Heart left ventricle (tissue), 16 donors: ENCODE results near the gene ITGAX. TPM values are rescaled to one million over a fixed set of nuclear protein-coding genes. Genes with fewer than 3 reads are reported as not detected.

Experiments
- ATAC-seq, 4 donors: fragments of 200-7000 bp; cut with Tn5 transposase; one replicate each; pipeline ENCODE4 v1.9.1; 2020 to 2022; ENCODE audit warnings: moderate library complexity in 4 of 4, mild to moderate bottlenecking in 3 of 4, moderate number of reproducible peaks in 1 of 4
- DNase-seq, 5 donors: peaks; one replicate each; pipeline ENCODE4 v3.0.0-alpha.2; 2020
- H3K27ac ChIP-seq, 12 donors: fragments of 200-600 bp; sonication (generic) in 4 of 12; one replicate each; pipeline versions ENCODE4 v1.5.0 to v1.8.0; 2016 to 2022; ENCODE audit warnings: mild to moderate bottlenecking in 2 of 12
- H3K27me3 ChIP-seq, 9 donors: fragments of 200-600 bp; sonication (generic) in 2 of 9; one replicate each; pipeline versions ENCODE4 v1.5.1 to v1.8.0; 2016 to 2022; ENCODE audit warnings: mild to moderate bottlenecking in 3 of 9
- H3K36me3 ChIP-seq, 9 donors: fragments of 200-600 bp; sonication (generic) in 2 of 9; one replicate each; pipeline versions ENCODE4 v1.5.0 to v1.8.0; 2018 to 2022; ENCODE audit warnings: mild to moderate bottlenecking in 2 of 9
- H3K4me1 ChIP-seq, 12 donors: fragments of 200-600 bp; sonication (generic) in 4 of 12; one replicate each; pipeline versions ENCODE4 v1.5.0 to v1.8.0; 2016 to 2022; ENCODE audit warnings: mild to moderate bottlenecking in 3 of 12
- H3K4me3 ChIP-seq, 12 donors: fragments of 200-600 bp; sonication (generic) in 4 of 12; one replicate each; pipeline versions ENCODE4 v1.5.0 to v1.8.0; 2017 to 2022; ENCODE audit warnings: mild to moderate bottlenecking in 9 of 12, moderate library complexity in 4 of 12
- H3K9me3 ChIP-seq, 12 donors: fragments of 200-600 bp; sonication (generic) in 4 of 12; one replicate each; pipeline versions ENCODE4 v1.5.0 to v1.8.0; 2016 to 2022; ENCODE audit warnings: mild to moderate bottlenecking in 1 of 12
- POLR2A ChIP-seq, 2 donors: fragments of 450-650 bp; IDR thresholded peaks; one replicate each; pipeline ENCODE4 v1.6.1; 2017; ENCODE audit warnings: antibody characterized with exemption in 2 of 2, mild to moderate bottlenecking in 2 of 2, moderate library complexity in 2 of 2
- WGBS, 4 donors: extraction: QIAGEN DNeasy Blood & Tissue Kit in 2 of 4; methylation state at CpG; one replicate each; pipeline versions ENCODE4 v1.1.5 to v1.1.7; 2013 to 2018; 5-methylcytosine and 5-hydroxymethylcytosine counted together
- intact Hi-C, 10 donors: fragments of 100-400 bp; cut with DNase I; formaldehyde crosslinking; loops; one replicate each; pipeline versions ENCODE4 v1.11.1 to v1.14.2; 2022
- polyA plus RNA-seq, 2 donors: library from polyadenylated mRNA; stranded (reverse); fragments of 200-250 nt; gene quantifications; one replicate each; pipeline ENCODE4 v1.2.3, GENCODE V29; 2013
- total RNA-seq, 9 donors: library from RNA; depleted of rRNA in 2 of 9; stranded (reverse); fragments of >200 nt in 2 of 9; fragmentation: NEBNext Ultra II Directional in 3 of 9; extraction: Animal tissue kit (Norgen Biotek cat#: 25700) in 3 of 9; gene quantifications; one replicate each; pipeline versions ENCODE4 v1.1.0 to v1.2.4, GENCODE V29; 2016 to 2023
- TF ChIP-seq, protein P1 (sequence below), 12 donors: fragments of 200-600 bp; sonication (generic) in 4 of 12; IDR thresholded peaks; one replicate each; pipeline versions ENCODE4 v1.5.0 to v1.8.0; 2018 to 2022; ENCODE audit warnings: antibody characterized with exemption in 12 of 12, mild to moderate bottlenecking in 5 of 12
- donor health status: ischemic (EF 13 %, LVEDD 7.1; RV severe dilation, severe dysfunction).
- donor health status: healthy with polysubstance abuse.
- donor health status: DM: no; HTN: yes; CAD: no.
- donor health status: DM: no; HTN: no; CAD: no.
- donor health status: ischemic (EF 25% LVEDD 6.9; RV normal size, moderate dysfunction).
- donor health status: ischemic (EF 25% LVEDD 5.7; RV mildly dilated, moderate dysfunction).
- donor health status: healthy.
- donor health status: DM: yes; HTN: yes; CAD: no.
- donor health status: ischemic (EF 35%, LVEDD 5.7; RV mildly dilated, moderate dysfunction).
- donor health status: nonischemic (EF 11% LVEDD 7.7; RV severe dilation, severe dysfunction).
- donor health status: DM: yes; HTN: yes; CAD: no.
- donor health status: PGD.
- donor health status: ischemic (EF 29% LVEDD 5.4; RV normal size, mild dysfunction).
- donor health status: nonischemic (EF 23%, LVEDD 6.1; RV moderate dilation, normal function).

The ITGAX gene
- total and polyA plus RNA-seq, 11 donors, result 0.73 to 52.7 (median 2.0) TPM

GRCh38 chr16:31331807-31332301 lies 23.1 kb upstream of the ITGAX start:
- intact Hi-C loops, result loop anchor here in 1 of 10 donors (10.0 kb wide), 1 partner anchor 77 kb away; the partner anchor contains the start of gene ITGAM
- Histone ChIP-seq H3K27ac (no peak overlapping the region), H3K4me3 (no peak overlapping the region), H3K4me1 (peaks cover 0 to 9% (median 0%) of the 10 kb centered on the region in 12 donors), H3K9me3 (peaks cover 0 to 5% (median 0%) of the 10 kb centered on the region in 12 donors), H3K36me3 (peaks cover 0 to 15% (median 0%) of the 10 kb centered on the region in 9 donors), H3K27me3 (peaks cover 15 to 72% (median 28%) of the 10 kb centered on the region in 9 donors)
- no peak for TF ChIP-seq POLR2A (IDR thresholded peaks at IDR 0.05)
- DNase-seq (no peak), ATAC-seq (no peak)
- 83% methylated on average over 23 of the region's 23 CpGs for WGBS, 4 donors

GRCh38 chr16:31332544-31332943 lies 22.4 kb upstream of the ITGAX start:
- Histone ChIP-seq H3K4me3 (no peak overlapping the region), H3K4me1 (peaks cover 0 to 9% (median 0%) of the 10 kb centered on the region in 12 donors)
- DNase-seq, result no peak

GRCh38 chr16:31333686-31334649 lies 21.0 kb upstream of the ITGAX start:
- H3K9me3 ChIP-seq, result peaks cover 0 to 5% (median 0%) of the 10 kb centered on the region in 12 donors
- TF ChIP-seq POLR2A (IDR thresholded peaks at IDR 0.05), result no peak
- TF ChIP-seq, protein P1, sequence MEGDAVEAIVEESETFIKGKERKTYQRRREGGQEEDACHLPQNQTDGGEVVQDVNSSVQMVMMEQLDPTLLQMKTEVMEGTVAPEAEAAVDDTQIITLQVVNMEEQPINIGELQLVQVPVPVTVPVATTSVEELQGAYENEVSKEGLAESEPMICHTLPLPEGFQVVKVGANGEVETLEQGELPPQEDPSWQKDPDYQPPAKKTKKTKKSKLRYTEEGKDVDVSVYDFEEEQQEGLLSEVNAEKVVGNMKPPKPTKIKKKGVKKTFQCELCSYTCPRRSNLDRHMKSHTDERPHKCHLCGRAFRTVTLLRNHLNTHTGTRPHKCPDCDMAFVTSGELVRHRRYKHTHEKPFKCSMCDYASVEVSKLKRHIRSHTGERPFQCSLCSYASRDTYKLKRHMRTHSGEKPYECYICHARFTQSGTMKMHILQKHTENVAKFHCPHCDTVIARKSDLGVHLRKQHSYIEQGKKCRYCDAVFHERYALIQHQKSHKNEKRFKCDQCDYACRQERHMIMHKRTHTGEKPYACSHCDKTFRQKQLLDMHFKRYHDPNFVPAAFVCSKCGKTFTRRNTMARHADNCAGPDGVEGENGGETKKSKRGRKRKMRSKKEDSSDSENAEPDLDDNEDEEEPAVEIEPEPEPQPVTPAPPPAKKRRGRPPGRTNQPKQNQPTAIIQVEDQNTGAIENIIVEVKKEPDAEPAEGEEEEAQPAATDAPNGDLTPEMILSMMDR (IDR thresholded peaks at IDR 0.05), result peak in 10 of 12 donors; percentile 10 to 43 (median 22)
- DNase-seq (no peak), ATAC-seq (peak; percentile 50 to 66 (median 55))
- 10 to 15% (median 13%) methylated on average over 5 of the region's 5 CpGs for WGBS, 4 donors
- H3K27me3 ChIP-seq, result peaks cover 19 to 66% (median 32%) of the 10 kb centered on the region in 9 donors
- no peak overlapping the region for H3K27ac ChIP-seq
- H3K36me3 ChIP-seq, result peaks cover 0 to 10% (median 0%) of the 10 kb centered on the region in 9 donors
- intact Hi-C loops, result loop anchor here in 1 of 10 donors (10.0 kb wide), 1 partner anchor 79 kb away; the partner anchor contains the start of gene ITGAM
- peaks cover 0 to 9% (median 0%) of the 10 kb centered on the region in 12 donors for H3K4me1 ChIP-seq
- no peak overlapping the region for H3K4me3 ChIP-seq

More at GRCh38 chr16:31332544-31332943, 22.4 kb upstream of the ITGAX start:
- peaks cover 0 to 5% (median 0%) of the 10 kb centered on the region in 12 donors for H3K9me3 ChIP-seq
- intact Hi-C loops, result loop anchor here in 1 of 10 donors (10.0 kb wide), 1 partner anchor 78 kb away; the partner anchor contains the start of gene ITGAM
- peaks cover 0 to 15% (median 0%) of the 10 kb centered on the region in 9 donors for H3K36me3 ChIP-seq
- TF ChIP-seq, protein P1 (IDR thresholded peaks at IDR 0.05), result no peak
- TF ChIP-seq POLR2A (IDR thresholded peaks at IDR 0.05), result no peak
- ATAC-seq, result no peak
- peaks cover 18 to 73% (median 31%) of the 10 kb centered on the region in 9 donors for H3K27me3 ChIP-seq
- H3K27ac ChIP-seq, result no peak overlapping the region
- 95 to 97% (median 95%) methylated on average over 4 of the region's 4 CpGs for WGBS, 4 donors

GRCh38 chr16:31334934-31335333 lies 20.0 kb upstream of the ITGAX start:
- TF ChIP-seq, protein P1 (IDR thresholded peaks at IDR 0.05), result no peak
- TF ChIP-seq POLR2A (IDR thresholded peaks at IDR 0.05), result no peak
- DNase-seq (no peak), ATAC-seq (no peak)
- WGBS, 4 donors, result 50 to 82% (median 76%) methylated on average over 1 of the region's 1 CpG
- no peak overlapping the region for H3K27ac ChIP-seq
- peaks cover 0 to 9% (median 0%) of the 10 kb centered on the region in 12 donors for H3K4me1 ChIP-seq
- intact Hi-C loops, result loop anchor here in 1 of 10 donors (10.0 kb wide), 1 partner anchor 80 kb away; the partner anchor contains the start of gene ITGAM
- peaks cover 0 to 5% (median 0%) of the 10 kb centered on the region in 9 donors for H3K36me3 ChIP-seq
- H3K4me3 ChIP-seq, result no peak overlapping the region
- H3K9me3 ChIP-seq, result peaks cover 0 to 5% (median 0%) of the 10 kb centered on the region in 12 donors
- peaks cover 19 to 57% (median 23%) of the 10 kb centered on the region in 9 donors for H3K27me3 ChIP-seq
